HEK293 (cell line): ENCODE results near the gene CABP4.

Experiments
- ZNF514 ChIP-seq: fragments of 450-650 bp; formaldehyde crosslinking; IDR thresholded peaks from 2 replicates; pipeline ENCODE4 v1.5.1; 2016; ENCODE audit warnings: missing biosample characterization, missing genetic modification characterization
- ZNF549 ChIP-seq: fragments of 450-650 bp; IDR thresholded peaks from 2 replicates; pipeline ENCODE4 v1.5.1; 2018; ENCODE audit warnings: missing biosample characterization, missing genetic modification characterization, mild to moderate bottlenecking, inconsistent platforms, moderate library complexity

- TF ChIP-seq ZNF549 (tag by site-specific recombination) (no peak), ZNF514 (tag by site-specific recombination) (no peak)
Observed at GRCh38 chr11:67453816-67454732, 1.1 kb upstream of the CABP4 start.
